Measurements from ENCODE around the gene PDPR.
"Not testable (repeated sequence)": the region's sequence is repeated elsewhere in the genome, so short reads cannot be mapped to it uniquely, and the experiment has no call there.

Gene PDPR

GRCh38 chr16:70190574-70190973 lies 76.4 kb downstream of the PDPR start:
- not testable (repeated sequence) for DNase-seq (ENCODE audit: extremely low read depth, insufficient read length); H3K36me3 ChIP-seq (ENCODE audit: control insufficient read depth, insufficient read depth, low read length); H3K4me3 ChIP-seq (replicated peaks; ENCODE audit: low read depth, low read length); H3K27me3 ChIP-seq (replicated peaks; ENCODE audit: control insufficient read depth, insufficient read depth, low read length)

- not testable (repeated sequence) for DNase-seq (ENCODE audit: extremely low read depth, insufficient read length); H3K36me3 ChIP-seq (ENCODE audit: control insufficient read depth, insufficient read depth, low read length); H3K4me3 ChIP-seq (replicated peaks; ENCODE audit: low read depth, low read length); H3K27me3 ChIP-seq (replicated peaks; ENCODE audit: control insufficient read depth, insufficient read depth, low read length)
Measured at GRCh38 chr16:70196683-70197300, 82.7 kb downstream of the PDPR start.

GRCh38 chr16:70197611-70198010 lies 83.5 kb downstream of the PDPR start:
- DNase-seq (ENCODE audit: extremely low read depth, insufficient read length); H3K36me3 ChIP-seq (ENCODE audit: control insufficient read depth, insufficient read depth, low read length); H3K4me3 ChIP-seq (replicated peaks; ENCODE audit: low read depth, low read length); H3K27me3 ChIP-seq (replicated peaks; ENCODE audit: control insufficient read depth, insufficient read depth, low read length): not testable (repeated sequence)

GRCh38 chr16:70198230-70198629 lies 84.1 kb downstream of the PDPR start:
- not testable (repeated sequence) for H3K4me3 ChIP-seq (replicated peaks; ENCODE audit: low read depth, low read length); DNase-seq (ENCODE audit: extremely low read depth, insufficient read length); H3K36me3 ChIP-seq (ENCODE audit: control insufficient read depth, insufficient read depth, low read length); H3K27me3 ChIP-seq (replicated peaks; ENCODE audit: control insufficient read depth, insufficient read depth, low read length)

GRCh38 chr16:70198666-70199065 lies 84.5 kb downstream of the PDPR start:
- not testable (repeated sequence) for H3K36me3 ChIP-seq (ENCODE audit: control insufficient read depth, insufficient read depth, low read length); DNase-seq (ENCODE audit: extremely low read depth, insufficient read length); H3K4me3 ChIP-seq (replicated peaks; ENCODE audit: low read depth, low read length); H3K27me3 ChIP-seq (replicated peaks; ENCODE audit: control insufficient read depth, insufficient read depth, low read length)

GRCh38 chr16:70199170-70199569 lies 85.0 kb downstream of the PDPR start:
- H3K4me3 ChIP-seq (replicated peaks; ENCODE audit: low read depth, low read length); H3K36me3 ChIP-seq (ENCODE audit: control insufficient read depth, insufficient read depth, low read length); DNase-seq (ENCODE audit: extremely low read depth, insufficient read length); H3K27me3 ChIP-seq (replicated peaks; ENCODE audit: control insufficient read depth, insufficient read depth, low read length): not testable (repeated sequence)

GRCh38 chr16:70200063-70200462 lies 85.9 kb downstream of the PDPR start:
- DNase-seq (ENCODE audit: extremely low read depth, insufficient read length); H3K27me3 ChIP-seq (replicated peaks; ENCODE audit: control insufficient read depth, insufficient read depth, low read length); H3K36me3 ChIP-seq (ENCODE audit: control insufficient read depth, insufficient read depth, low read length); H3K4me3 ChIP-seq (replicated peaks; ENCODE audit: low read depth, low read length): not testable (repeated sequence)

- H3K4me3 ChIP-seq (replicated peaks; ENCODE audit: low read depth, low read length); H3K36me3 ChIP-seq (ENCODE audit: control insufficient read depth, insufficient read depth, low read length); DNase-seq (ENCODE audit: extremely low read depth, insufficient read length); H3K27me3 ChIP-seq (replicated peaks; ENCODE audit: control insufficient read depth, insufficient read depth, low read length): not testable (repeated sequence)
Measured at GRCh38 chr16:70203508-70203907, 89.4 kb downstream of the PDPR start.

GRCh38 chr16:70204010-70204409 lies 89.9 kb downstream of the PDPR start:
- DNase-seq (ENCODE audit: extremely low read depth, insufficient read length); H3K4me3 ChIP-seq (replicated peaks; ENCODE audit: low read depth, low read length); H3K36me3 ChIP-seq (ENCODE audit: control insufficient read depth, insufficient read depth, low read length); H3K27me3 ChIP-seq (replicated peaks; ENCODE audit: control insufficient read depth, insufficient read depth, low read length): not testable (repeated sequence)

GRCh38 chr16:70204668-70205405 lies 90.7 kb downstream of the PDPR start:
- H3K27me3 ChIP-seq (replicated peaks; ENCODE audit: control insufficient read depth, insufficient read depth, low read length); H3K36me3 ChIP-seq (ENCODE audit: control insufficient read depth, insufficient read depth, low read length); H3K4me3 ChIP-seq (replicated peaks; ENCODE audit: low read depth, low read length); DNase-seq (ENCODE audit: extremely low read depth, insufficient read length): not testable (repeated sequence)

GRCh38 chr16:70206382-70206781 lies 92.2 kb downstream of the PDPR start:
- H3K36me3 ChIP-seq (ENCODE audit: control insufficient read depth, insufficient read depth, low read length); H3K4me3 ChIP-seq (replicated peaks; ENCODE audit: low read depth, low read length); H3K27me3 ChIP-seq (replicated peaks; ENCODE audit: control insufficient read depth, insufficient read depth, low read length); DNase-seq (ENCODE audit: extremely low read depth, insufficient read length): not testable (repeated sequence)
